B cell (primary cell): ENCODE measurements around the gene HSH2D. TPM values are rescaled to one million over a fixed set of nuclear protein-coding genes. Genes with fewer than 3 reads are reported as not detected.

Experiments used
- ATAC-seq: fragments of 200-7000 bp; cut with Tn5 transposase; one replicate; pipeline ENCODE4 v1.10.0; 2021; ENCODE audit warnings: low read depth, mild to moderate bottlenecking, moderate number of reproducible peaks, moderate library complexity
- CTCF ChIA-PET: fragments of 350-600 bp; sonication (Branson Sonifier 250); formaldehyde crosslinking; loops from one replicate; lab custom pipeline; 2021; ENCODE audit warnings: antibody characterized with exemption, inconsistent platforms; lab: Charles Lee
- POLR2A ChIA-PET: fragments of 350-600 bp; sonication (Branson Sonifier 250); formaldehyde crosslinking; loops from one replicate; lab custom pipeline; 2021; ENCODE audit warnings: antibody characterized with exemption; lab: Charles Lee
- DNase-seq: peaks from one replicate; pipeline ENCODE4 v3.0.0; 2013
- H2AFZ ChIP-seq: 2 replicates; pipeline ENCODE4 v1.6.1; 2012; ENCODE audit warnings: mild to moderate bottlenecking, low read depth, low read length; ENCODE audit not compliant: insufficient read depth, poor library complexity, severe bottlenecking
- H3K27ac ChIP-seq, 2 donors: 1 replicate in 1 of 2; 2 replicates in 1 of 2; pipeline ENCODE4 v1.5.1; 2012 to 2013; ENCODE audit warnings: low read length in 2 of 2, mild to moderate bottlenecking in 2 of 2, moderate library complexity in 1 of 2
- H3K27me3 ChIP-seq, 4 experiments: fragments of 200-600 bp in 1 of 4; sonication (generic) in 1 of 4; replicated peaks in 1 of 4; 1 replicate in 2 of 4; 2 replicates in 2 of 4; pipeline versions ENCODE4 v1.6.1 to v1.7.0; 2013 to 2016; ENCODE audit warnings: low read length in 3 of 4, mild to moderate bottlenecking in 2 of 4, mixed read lengths in 1 of 4, moderate library complexity in 1 of 4; ENCODE audit not compliant: insufficient read depth in 4 of 4, control insufficient read depth in 3 of 4; ENCODE audit errors: control extremely low read depth in 1 of 4
- H3K36me3 ChIP-seq, 2 experiments: replicated peaks in 1 of 2; 1 replicate in 1 of 2; 2 replicates in 1 of 2; pipeline versions ENCODE4 v1.6.1 to v1.7.1; 2013; ENCODE audit warnings: low read length in 1 of 2; ENCODE audit not compliant: insufficient read depth in 2 of 2, control insufficient read depth in 1 of 2; ENCODE audit errors: control extremely low read depth in 1 of 2, extremely low read depth in 1 of 2
- H3K4me1 ChIP-seq, 2 donors: fragments of 200-600 bp in 1 of 2; sonication (generic) in 1 of 2; 1 replicate in 1 of 2; 2 replicates in 1 of 2; pipeline versions ENCODE4 v1.5.1 to v1.6.1; 2013 to 2017; ENCODE audit warnings: low read length in 2 of 2; ENCODE audit not compliant: control insufficient read depth in 2 of 2, insufficient read depth in 2 of 2
- H3K4me2 ChIP-seq: replicated peaks from 2 replicates; pipeline ENCODE3; 2012; ENCODE audit warnings: mild to moderate bottlenecking, low read depth, low read length; ENCODE audit not compliant: poor library complexity, severe bottlenecking
- H3K4me3 ChIP-seq, 5 experiments: fragments of 200-600 bp in 1 of 5; sonication (generic) in 1 of 5; 1 replicate in 3 of 5; 2 replicates in 2 of 5; pipeline versions ENCODE4 v1.5.1 to v1.7.0; 2011 to 2016; ENCODE audit warnings: low read length in 4 of 5, mild to moderate bottlenecking in 4 of 5, low read depth in 2 of 5, control low read depth in 1 of 5, moderate library complexity in 1 of 5; ENCODE audit not compliant: insufficient read depth in 1 of 5; ENCODE audit errors: control extremely low read depth in 1 of 5, extremely low read depth in 1 of 5
- H3K79me2 ChIP-seq: fragments of 200-600 bp; sonication (generic); one replicate; pipeline ENCODE4 v1.6.0; 2016; ENCODE audit warnings: low read length; ENCODE audit not compliant: control insufficient read depth, insufficient read depth
- H3K9ac ChIP-seq: fragments of 200-600 bp; sonication (generic); 2 replicates; pipeline ENCODE4 v1.6.1; 2017; ENCODE audit warnings: mild to moderate bottlenecking, low read length, moderate library complexity
- H3K9me3 ChIP-seq, 3 donors: one replicate each; pipeline versions ENCODE4 v1.6.1 to v1.7.1; 2013; ENCODE audit warnings: low read length in 2 of 3; ENCODE audit not compliant: control insufficient read depth in 2 of 3, insufficient read depth in 1 of 3; ENCODE audit errors: control extremely low read depth in 1 of 3
- H4K20me1 ChIP-seq: 2 replicates; pipeline ENCODE4 v1.6.0; 2012; ENCODE audit warnings: mild to moderate bottlenecking, low read length; ENCODE audit not compliant: insufficient read depth, control insufficient read depth, poor library complexity, severe bottlenecking
- H3K27ac Mint-ChIP-seq: one replicate; pipeline ENCODE4 v1.8.0; 2021; ENCODE audit warnings: mixed read lengths
- H3K27me3 Mint-ChIP-seq: one replicate; pipeline ENCODE4 v1.8.0; 2021; ENCODE audit warnings: mixed read lengths
- H3K4me1 Mint-ChIP-seq: one replicate; pipeline ENCODE4 v1.8.0; 2021; ENCODE audit warnings: mixed read lengths
- H3K4me3 Mint-ChIP-seq: one replicate; pipeline ENCODE4 v1.8.0; 2021; ENCODE audit warnings: mixed read lengths
- H3K9me3 Mint-ChIP-seq: one replicate; pipeline ENCODE4 v1.8.0; 2022; ENCODE audit warnings: mixed read lengths; ENCODE audit not compliant: insufficient read depth
- CTCF ChIP-seq: fragments of 200-600 bp; IDR thresholded peaks from one replicate; pipeline ENCODE4 v1.8.0; 2022; ENCODE audit warnings: antibody characterized with exemption, mild to moderate bottlenecking
- EZH2 ChIP-seq: IDR thresholded peaks from 2 replicates; pipeline ENCODE4 v1.6.1; 2012; ENCODE audit warnings: borderline replicate concordance, low read depth, mild to moderate bottlenecking, moderate library complexity, low read length; ENCODE audit not compliant: insufficient read depth, poor library complexity, severe bottlenecking
- WGBS: methylation state at CpG from one replicate; pipeline ENCODE4 v1.1.5; 2013; ENCODE audit warnings: missing lambda C conversion rate; ENCODE audit not compliant: insufficient coverage; 5-methylcytosine and 5-hydroxymethylcytosine counted together
- intact Hi-C: fragments of 100-400 bp; cut with micrococcal nuclease; formaldehyde crosslinking; loops from one replicate; pipeline ENCODE4 v1.10.0; 2022
- polyA plus RNA-seq: library from polyadenylated mRNA; depleted of rRNA; stranded (reverse); fragments of >200 nt; gene quantifications from 2 replicates; pipeline ENCODE4 v1.2.3, GENCODE V29; 2012
- total RNA-seq, 2 donors: library from RNA; stranded (reverse); fragments of 120-200 nt in 1 of 2; gene quantifications; 1 replicate in 1 of 2; 2 replicates in 1 of 2; pipeline versions ENCODE4 v1.2.3 to v1.2.4, GENCODE V29; 2013 to 2022

Gene HSH2D
- total and polyA plus RNA-seq, 2 donors (not counting 1 experiment from before 2014, with no cell fraction given), result 259 to 299 TPM

- Histone ChIP-seq H3K9me3 (no peaks in the 10 kb centered on the region), H3K27ac (no peak overlapping the region), H3K4me1 (peaks cover 7 to 10% of the 10 kb centered on the region in 2 donors), H4K20me1 (peaks cover 25% of the 10 kb centered on the region), H3K4me3 (no peak overlapping the region), H3K27me3 (no peaks in the 10 kb centered on the region), H3K9ac (no peak overlapping the region), H3K79me2 (peaks cover 49% of the 10 kb centered on the region), H3K36me3 (peaks cover 2 to 90% of the 10 kb centered on the region in 2 experiments), H2AFZ (no peak overlapping the region), H3K4me2 (no peak overlapping the region)
- ChIA-PET CTCF (interaction anchor here (1.6 to 2.9 kb wide), 4 partner anchors 10 to 55 kb away, joined by 6 to 18 read pairs (median 6); no protein-coding TSS in a partner anchor), POLR2A (interaction anchor here (0.7 to 1.3 kb wide), 2 partner anchors 11 to 18 kb away, joined by 4 to 7 read pairs; no protein-coding TSS in a partner anchor)
- H3K4me3 Mint-ChIP-seq, result no peak overlapping the region
- TF ChIP-seq EZH2 (no peak), CTCF (no peak)
- no peak for ATAC-seq
- WGBS, result 89% methylated on average over 4 of the region's 10 CpGs
- H3K4me1 Mint-ChIP-seq, result peaks cover 18% of the 10 kb centered on the region
- DNase-seq, result no peak
- no peaks in the 10 kb centered on the region for H3K27me3 Mint-ChIP-seq
- no peak overlapping the region for H3K27ac Mint-ChIP-seq
- intact Hi-C loops, result no loop called here
- no peaks in the 10 kb centered on the region for H3K9me3 Mint-ChIP-seq
Observed at GRCh38 chr19:16096280-16096855, 47.1 kb upstream of the HSH2D start.

GRCh38 chr19:16098416-16098768 is 45.1 kb upstream of the HSH2D start:
- Histone ChIP-seq H3K36me3 (peaks cover 2 to 92% of the 10 kb centered on the region in 2 experiments), H3K27ac (no peak overlapping the region), H3K4me3 (no peak overlapping the region), H2AFZ (no peak overlapping the region), H3K4me2 (no peak overlapping the region), H3K9me3 (no peaks in the 10 kb centered on the region), H4K20me1 (peaks cover 10% of the 10 kb centered on the region), H3K9ac (no peak overlapping the region), H3K27me3 (no peaks in the 10 kb centered on the region), H3K4me1 (peaks cover 7 to 11% of the 10 kb centered on the region in 2 donors), H3K79me2 (peaks cover 35% of the 10 kb centered on the region)
- no peaks in the 10 kb centered on the region for H3K27me3 Mint-ChIP-seq
- POLR2A ChIA-PET, result interaction anchor here (0.5 kb wide), 1 partner anchor 87 kb away, joined by 3 read pairs; no protein-coding TSS in a partner anchor
- intact Hi-C loops, result no loop called here
- H3K4me3 Mint-ChIP-seq, result no peak overlapping the region
- H3K27ac Mint-ChIP-seq, result no peak overlapping the region
- WGBS, result 100% methylated on average over 3 of the region's 6 CpGs
- peaks cover 22% of the 10 kb centered on the region for H3K4me1 Mint-ChIP-seq
- ATAC-seq (no peak), DNase-seq (no peak)
- TF ChIP-seq CTCF (no peak), EZH2 (no peak)
- CTCF ChIA-PET, result no interaction called here
- no peaks in the 10 kb centered on the region for H3K9me3 Mint-ChIP-seq
